NCI-H2196 treated with DMSO at 0.1 percent for 48 hours (cell line): Measurements from ENCODE around the gene FXYD6.

Experiments used
- DNase-seq: peaks from one replicate; lab custom pipeline; 2025; ENCODE audit not compliant: unreplicated experiment; lab: John Stamatoyannopoulos, UW

FXYD6 gene

GRCh38 chr11:117849781-117850414, 26.6 kb downstream of the FXYD6 start:
- DNase-seq: no peak

GRCh38 chr11:117843666-117844484, 32.6 kb downstream of the FXYD6 start:
- peak; percentile 38 for DNase-seq

GRCh38 chr11:117842131-117842941, 34.1 kb downstream of the FXYD6 start:
- no peak for DNase-seq

- DNase-seq: no peak
Measured at GRCh38 chr11:117841551-117842031, 34.9 kb downstream of the FXYD6 start.

GRCh38 chr11:117840881-117841550, 35.4 kb downstream of the FXYD6 start:
- no peak for DNase-seq

- DNase-seq: no peak
Measured at GRCh38 chr11:117839936-117840813, 36.3 kb downstream of the FXYD6 start.

GRCh38 chr11:117839380-117839881, 37.0 kb downstream of the FXYD6 start:
- no peak for DNase-seq

GRCh38 chr11:117838901-117839300, 37.6 kb downstream of the FXYD6 start:
- DNase-seq: no peak

- no peak for DNase-seq
Measured at GRCh38 chr11:117837791-117838190, 38.7 kb downstream of the FXYD6 start.

GRCh38 chr11:117837070-117837776, 39.2 kb downstream of the FXYD6 start:
- DNase-seq: no peak

- no peak for DNase-seq
Measured at GRCh38 chr11:117836077-117836960, 40.1 kb downstream of the FXYD6 start.

- no peak for DNase-seq
Measured at GRCh38 chr11:117835576-117835975, 40.9 kb downstream of the FXYD6 start.

GRCh38 chr11:117834838-117835443, 41.5 kb downstream of the FXYD6 start:
- no peak for DNase-seq

GRCh38 chr11:117834068-117834810, 42.2 kb downstream of the FXYD6 start:
- DNase-seq: no peak

GRCh38 chr11:117833401-117833891, 43.0 kb downstream of the FXYD6 start:
- peak; percentile 93 for DNase-seq

- no peak for DNase-seq
Measured at GRCh38 chr11:117832511-117832910, 43.9 kb downstream of the FXYD6 start.
